ENCODE data around the gene TSGA10IP. TPM values are rescaled to one million over a fixed set of nuclear protein-coding genes. Genes with fewer than 3 reads are reported as not detected.

The TSGA10IP gene
- total RNA-seq, 1 experiment from 2014 or later, result not detected

DNA sequence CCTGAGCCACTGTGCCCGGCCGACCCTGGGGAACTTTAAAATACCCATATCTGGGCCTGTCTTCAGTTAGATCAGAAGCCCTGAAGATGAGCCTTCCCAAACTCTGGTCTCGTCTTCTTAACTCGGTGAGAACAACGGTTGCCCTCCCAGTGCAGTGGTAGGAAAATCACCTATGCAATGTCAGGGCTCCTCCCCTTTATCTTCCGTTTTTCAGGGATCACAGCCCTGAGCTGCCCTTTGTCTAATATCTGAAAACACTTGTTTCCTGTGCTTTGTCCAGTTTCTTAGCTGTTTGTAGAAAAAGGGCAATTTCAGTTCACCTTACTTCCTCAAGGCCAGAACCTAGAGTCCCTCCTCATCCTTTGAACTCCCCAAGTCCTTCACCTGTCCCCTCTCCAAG is 16.6 kb upstream of the TSGA10IP start:
- ChIA-PET POLR2A (interaction anchor here (0.6 kb wide), 1 partner anchor 76 kb away, joined by 4 read pairs; no protein-coding TSS in a partner anchor), CTCF (no interaction called here)
- no peak overlapping the region for H3K27ac ChIP-seq (ENCODE audit: low read length)
- H3K27me3 ChIP-seq (ENCODE audit: control insufficient read depth, insufficient read depth, low read length), result no peaks in the 10 kb centered on the region
- intact Hi-C loops (cut with micrococcal nuclease; ENCODE audit: unreplicated experiment) (no loop called here), in situ Hi-C loops (cut with HindIII; ENCODE audit: low pct_unique_long_range_greater_than_20kb, low sequenced_read_pairs) (no loop called here)
- TF ChIP-seq SIN3A (IDR thresholded peaks at IDR 0.05; ENCODE audit: borderline replicate concordance, insufficient read depth, low read depth, low read length) (no peak), POLR2AphosphoS5 (IDR thresholded peaks at IDR 0.05; ENCODE audit: low read depth, low read length) (no peak), TCF7L2 (IDR thresholded peaks at IDR 0.05; ENCODE audit: low read depth, low read length) (no peak)
- TF ChIP-seq, protein P1, sequence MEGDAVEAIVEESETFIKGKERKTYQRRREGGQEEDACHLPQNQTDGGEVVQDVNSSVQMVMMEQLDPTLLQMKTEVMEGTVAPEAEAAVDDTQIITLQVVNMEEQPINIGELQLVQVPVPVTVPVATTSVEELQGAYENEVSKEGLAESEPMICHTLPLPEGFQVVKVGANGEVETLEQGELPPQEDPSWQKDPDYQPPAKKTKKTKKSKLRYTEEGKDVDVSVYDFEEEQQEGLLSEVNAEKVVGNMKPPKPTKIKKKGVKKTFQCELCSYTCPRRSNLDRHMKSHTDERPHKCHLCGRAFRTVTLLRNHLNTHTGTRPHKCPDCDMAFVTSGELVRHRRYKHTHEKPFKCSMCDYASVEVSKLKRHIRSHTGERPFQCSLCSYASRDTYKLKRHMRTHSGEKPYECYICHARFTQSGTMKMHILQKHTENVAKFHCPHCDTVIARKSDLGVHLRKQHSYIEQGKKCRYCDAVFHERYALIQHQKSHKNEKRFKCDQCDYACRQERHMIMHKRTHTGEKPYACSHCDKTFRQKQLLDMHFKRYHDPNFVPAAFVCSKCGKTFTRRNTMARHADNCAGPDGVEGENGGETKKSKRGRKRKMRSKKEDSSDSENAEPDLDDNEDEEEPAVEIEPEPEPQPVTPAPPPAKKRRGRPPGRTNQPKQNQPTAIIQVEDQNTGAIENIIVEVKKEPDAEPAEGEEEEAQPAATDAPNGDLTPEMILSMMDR (IDR thresholded peaks at IDR 0.05), result no peak
- TF ChIP-seq, protein P2, sequence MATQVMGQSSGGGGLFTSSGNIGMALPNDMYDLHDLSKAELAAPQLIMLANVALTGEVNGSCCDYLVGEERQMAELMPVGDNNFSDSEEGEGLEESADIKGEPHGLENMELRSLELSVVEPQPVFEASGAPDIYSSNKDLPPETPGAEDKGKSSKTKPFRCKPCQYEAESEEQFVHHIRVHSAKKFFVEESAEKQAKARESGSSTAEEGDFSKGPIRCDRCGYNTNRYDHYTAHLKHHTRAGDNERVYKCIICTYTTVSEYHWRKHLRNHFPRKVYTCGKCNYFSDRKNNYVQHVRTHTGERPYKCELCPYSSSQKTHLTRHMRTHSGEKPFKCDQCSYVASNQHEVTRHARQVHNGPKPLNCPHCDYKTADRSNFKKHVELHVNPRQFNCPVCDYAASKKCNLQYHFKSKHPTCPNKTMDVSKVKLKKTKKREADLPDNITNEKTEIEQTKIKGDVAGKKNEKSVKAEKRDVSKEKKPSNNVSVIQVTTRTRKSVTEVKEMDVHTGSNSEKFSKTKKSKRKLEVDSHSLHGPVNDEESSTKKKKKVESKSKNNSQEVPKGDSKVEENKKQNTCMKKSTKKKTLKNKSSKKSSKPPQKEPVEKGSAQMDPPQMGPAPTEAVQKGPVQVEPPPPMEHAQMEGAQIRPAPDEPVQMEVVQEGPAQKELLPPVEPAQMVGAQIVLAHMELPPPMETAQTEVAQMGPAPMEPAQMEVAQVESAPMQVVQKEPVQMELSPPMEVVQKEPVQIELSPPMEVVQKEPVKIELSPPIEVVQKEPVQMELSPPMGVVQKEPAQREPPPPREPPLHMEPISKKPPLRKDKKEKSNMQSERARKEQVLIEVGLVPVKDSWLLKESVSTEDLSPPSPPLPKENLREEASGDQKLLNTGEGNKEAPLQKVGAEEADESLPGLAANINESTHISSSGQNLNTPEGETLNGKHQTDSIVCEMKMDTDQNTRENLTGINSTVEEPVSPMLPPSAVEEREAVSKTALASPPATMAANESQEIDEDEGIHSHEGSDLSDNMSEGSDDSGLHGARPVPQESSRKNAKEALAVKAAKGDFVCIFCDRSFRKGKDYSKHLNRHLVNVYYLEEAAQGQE (IDR thresholded peaks at IDR 0.05; ENCODE audit: insufficient read depth in 1 of 2, low read depth in 2 of 2, low read length in 1 of 2), result no peak
- no TSS peak for BruUV-seq (replicated peaks)
- peaks cover 14% of the 10 kb centered on the region for H3K4me1 ChIP-seq (ENCODE audit: control insufficient read depth, insufficient read depth, low read length)
- no peaks in the 10 kb centered on the region for H3K36me3 ChIP-seq (ENCODE audit: control insufficient read depth, insufficient read depth, low read length)
- ATAC-seq (no peak), DNase-seq (ENCODE audit: low read depth, low spot score) (no peak)
- H3K4me3 ChIP-seq (ENCODE audit: low read depth in 2 of 2, low read length in 2 of 2), result no peak overlapping the region
- H3K9me3 ChIP-seq (ENCODE audit: control insufficient read depth, insufficient read depth, low read depth, low read length), result no peaks in the 10 kb centered on the region

DNA sequence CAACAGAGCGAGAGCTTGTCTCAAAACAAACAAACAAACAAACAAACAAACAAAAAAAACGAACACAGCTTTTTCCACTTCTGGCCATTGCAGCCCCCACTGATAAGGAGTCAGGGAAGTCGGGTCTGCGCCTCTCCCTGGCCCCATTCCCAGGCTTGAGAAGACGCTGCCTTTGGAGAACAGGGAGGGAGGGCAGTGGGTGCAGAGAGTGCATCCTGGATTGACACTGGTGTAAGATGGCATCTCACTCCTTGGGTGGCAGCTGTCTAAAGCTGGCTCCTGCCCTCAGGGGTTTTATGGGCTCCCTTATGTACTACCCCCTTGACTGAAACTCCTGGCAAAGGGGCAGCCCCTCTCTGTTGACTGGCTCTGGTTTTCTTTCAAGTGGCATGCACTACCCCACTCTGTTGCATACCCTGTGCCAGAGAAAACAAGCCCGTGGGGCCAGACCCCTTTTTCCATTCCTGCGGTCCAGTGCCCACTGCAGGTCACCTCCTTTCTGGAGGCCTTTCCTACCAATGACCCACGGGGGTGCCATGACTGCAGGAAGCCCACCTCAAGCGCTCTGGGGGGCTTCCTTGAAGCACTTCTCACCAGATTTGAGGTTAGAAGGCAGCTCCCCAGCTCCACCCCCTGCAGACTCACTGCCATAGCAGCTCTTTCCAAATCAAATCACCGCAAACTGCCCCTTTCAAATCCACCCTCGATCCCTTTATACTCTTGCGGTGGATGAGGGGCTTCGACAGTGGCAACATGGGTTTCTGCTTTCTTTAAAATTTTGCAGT is 13.3 kb upstream of the TSGA10IP start:
- H3K4me3 ChIP-seq (ENCODE audit: low read depth in 2 of 2, low read length in 2 of 2), result no peak overlapping the region
- TF ChIP-seq POLR2AphosphoS5 (IDR thresholded peaks at IDR 0.05; ENCODE audit: low read depth, low read length) (no peak), TCF7L2 (IDR thresholded peaks at IDR 0.05; ENCODE audit: low read depth, low read length) (no peak), SIN3A (IDR thresholded peaks at IDR 0.05; ENCODE audit: borderline replicate concordance, insufficient read depth, low read depth, low read length) (no peak)
- TF ChIP-seq, protein P1 (IDR thresholded peaks at IDR 0.05), result no peak
- TF ChIP-seq, protein P2 (IDR thresholded peaks at IDR 0.05; ENCODE audit: insufficient read depth in 1 of 2, low read depth in 2 of 2, low read length in 1 of 2), result no peak
- H3K27ac ChIP-seq (ENCODE audit: low read length), result no peak overlapping the region
- BruUV-seq (replicated peaks), result no TSS peak
- no peaks in the 10 kb centered on the region for H3K36me3 ChIP-seq (ENCODE audit: control insufficient read depth, insufficient read depth, low read length)
- CTCF ChIA-PET, result interaction anchor here (0.6 to 1.5 kb wide), 3 partner anchors 39 to 47 kb away, joined by 3 to 16 read pairs (median 5); partner anchors contain the start of gene FIBP
- POLR2A ChIA-PET, result interaction anchor here (0.6 kb wide), 1 partner anchor 31 kb away, joined by 3 read pairs; the partner anchor contains the start of gene FOSL1
- H3K4me1 ChIP-seq (ENCODE audit: control insufficient read depth, insufficient read depth, low read length), result peaks cover 10% of the 10 kb centered on the region
- no peak for DNase-seq (ENCODE audit: low read depth, low spot score)
- H3K9me3 ChIP-seq (ENCODE audit: control insufficient read depth, insufficient read depth, low read depth, low read length), result no peaks in the 10 kb centered on the region
- ATAC-seq, result peak; percentile 53
- H3K27me3 ChIP-seq (ENCODE audit: control insufficient read depth, insufficient read depth, low read length), result no peaks in the 10 kb centered on the region
- in situ Hi-C loops (cut with HindIII; ENCODE audit: low pct_unique_long_range_greater_than_20kb, low sequenced_read_pairs) (no loop called here), intact Hi-C loops (cut with micrococcal nuclease; ENCODE audit: unreplicated experiment) (no loop called here)
